ENCODE data around the gene APC.

- no peak for TF ChIP-seq FOXM1 (IDR thresholded peaks at IDR 0.05; ENCODE audit: borderline replicate concordance)
- TF ChIP-seq SUZ12 (IDR thresholded peaks at IDR 0.05): no peak
These were observed 44.4 kb upstream of the APC start for GRCh38 chr5:112693301-112693700.

Measured in HEK293T (cell line).